Measurements from ENCODE around the gene FOXA1. TPM values are rescaled to one million over a fixed set of nuclear protein-coding genes. Genes with fewer than 3 reads are reported as not detected.

Gene FOXA1
- total RNA-seq, 1 donor from 2014 or later: 9.1 TPM

- H3K4me3 ChIP-seq (ENCODE audit: low read depth, low read length): no peak overlapping the region
- no peak for DNase-seq (ENCODE audit: low read depth)
- no peak for TF ChIP-seq CTCF (conservative IDR thresholded peaks at IDR 0.05; ENCODE audit: low read depth, low read length)
Measured at GRCh38 chr14:37603688-37604251, 8.7 kb upstream of the FOXA1 start.

- no peak for DNase-seq (ENCODE audit: low read depth)
- TF ChIP-seq CTCF (conservative IDR thresholded peaks at IDR 0.05; ENCODE audit: low read depth, low read length): no peak
Measured at GRCh38 chr14:37602605-37603453, 7.8 kb upstream of the FOXA1 start.

GRCh38 chr14:37601865-37602264 lies 6.8 kb upstream of the FOXA1 start:
- DNase-seq (ENCODE audit: low read depth): no peak
- H3K4me3 ChIP-seq (ENCODE audit: low read depth, low read length): no peak overlapping the region
- no peak for TF ChIP-seq CTCF (conservative IDR thresholded peaks at IDR 0.05; ENCODE audit: low read depth, low read length)

More at GRCh38 chr14:37602605-37603453, 7.8 kb upstream of the FOXA1 start:
- no peak overlapping the region for H3K4me3 ChIP-seq (ENCODE audit: low read depth, low read length)

- DNase-seq (ENCODE audit: low read depth): no peak
- H3K4me3 ChIP-seq (ENCODE audit: low read depth, low read length): no peak overlapping the region
- TF ChIP-seq CTCF (conservative IDR thresholded peaks at IDR 0.05; ENCODE audit: low read depth, low read length): no peak
Measured at GRCh38 chr14:37600880-37601741, 6.1 kb upstream of the FOXA1 start.

GRCh38 chr14:37599507-37600368 lies 4.7 kb upstream of the FOXA1 start:
- DNase-seq (ENCODE audit: low read depth): no peak
- TF ChIP-seq CTCF (conservative IDR thresholded peaks at IDR 0.05; ENCODE audit: low read depth, low read length): no peak
- H3K4me3 ChIP-seq (ENCODE audit: low read depth, low read length): no peak overlapping the region

All from epithelial cell of proximal tubule (primary cell).